Measurements from ENCODE around the gene ZNF366.

- no peak for TF ChIP-seq EZH2 (IDR thresholded peaks at IDR 0.05; ENCODE audit: insufficient read depth, low read length)
- TF ChIP-seq CTCF (IDR thresholded peaks at IDR 0.05; ENCODE audit: insufficient read depth, low read depth, low read length), result no peak
Observed at GRCh38 chr5:72542695-72543094, 35.5 kb upstream of the ZNF366 start.

All from astrocyte (in vitro differentiated cells and primary cell).